Liver (tissue), 9 donors: ENCODE results near the gene NR6A1. TPM values are rescaled to one million over a fixed set of nuclear protein-coding genes. Genes with fewer than 3 reads are reported as not detected.

Source experiments
- DNase-seq: peaks from one replicate; pipeline ENCODE4 v3.0.0-alpha.2; 2017; ENCODE audit warnings: low spot score
- H3K27ac ChIP-seq, 2 donors: one replicate each; pipeline ENCODE4 v1.7.0; 2013; ENCODE audit warnings: inconsistent platforms in 2 of 2, low read length in 2 of 2, control low read depth in 1 of 2, low read depth in 1 of 2, mild to moderate bottlenecking in 1 of 2
- H3K27me3 ChIP-seq, 4 donors: one replicate each; pipeline versions ENCODE4 v1.6.1 to v1.7.0; 2013; ENCODE audit warnings: low read length in 3 of 4, inconsistent platforms in 1 of 4, mild to moderate bottlenecking in 1 of 4, moderate library complexity in 1 of 4; ENCODE audit not compliant: control insufficient read depth in 4 of 4, insufficient read depth in 4 of 4
- H3K36me3 ChIP-seq, 4 donors: one replicate each; pipeline versions ENCODE4 v1.6.1 to v1.7.0; 2013; ENCODE audit warnings: low read length in 3 of 4, mild to moderate bottlenecking in 3 of 4, low read depth in 1 of 4, moderate library complexity in 1 of 4; ENCODE audit not compliant: control insufficient read depth in 4 of 4, insufficient read depth in 3 of 4
- H3K4me1 ChIP-seq, 4 donors: one replicate each; pipeline versions ENCODE4 v1.6.1 to v1.7.0; 2013; ENCODE audit warnings: low read length in 3 of 4, mild to moderate bottlenecking in 3 of 4, moderate library complexity in 1 of 4; ENCODE audit not compliant: control insufficient read depth in 4 of 4, insufficient read depth in 4 of 4
- H3K4me3 ChIP-seq, 3 donors: one replicate each; pipeline versions ENCODE4 v1.6.1 to v1.7.0; 2013; ENCODE audit warnings: low read length in 3 of 3, control low read depth in 1 of 3, low read depth in 1 of 3, mild to moderate bottlenecking in 1 of 3
- H3K9ac ChIP-seq, 2 donors: one replicate each; pipeline ENCODE4 v1.7.0; 2013; ENCODE audit warnings: low read length in 2 of 2, mild to moderate bottlenecking in 2 of 2, moderate library complexity in 2 of 2, control low read depth in 1 of 2, low read depth in 1 of 2
- H3K9me3 ChIP-seq, 4 donors: one replicate each; pipeline versions ENCODE4 v1.6.1 to v1.7.0; 2013; ENCODE audit warnings: low read length in 3 of 4; ENCODE audit not compliant: control insufficient read depth in 4 of 4
- EGR1 ChIP-seq, 2 donors: IDR thresholded peaks; 2 replicates each; pipeline ENCODE4 v1.6.1; 2016 to 2018; ENCODE audit warnings: antibody characterized with exemption in 2 of 2, low read depth in 2 of 2
- FOXA1 ChIP-seq: IDR thresholded peaks from 2 replicates; pipeline ENCODE4 v1.6.1; 2016; ENCODE audit warnings: antibody characterized with exemption
- FOXA2 ChIP-seq: IDR thresholded peaks from 2 replicates; pipeline ENCODE4 v1.6.1; 2016; ENCODE audit warnings: antibody characterized with exemption
- GABPA ChIP-seq, 2 donors: IDR thresholded peaks in 1 of 2; conservative IDR thresholded peaks in 1 of 2; 2 replicates each; pipeline ENCODE4 v1.6.1; 2016; ENCODE audit warnings: antibody characterized with exemption in 2 of 2, mild to moderate bottlenecking in 1 of 2, moderate library complexity in 1 of 2
- HNF4A ChIP-seq, 2 donors: conservative IDR thresholded peaks; 2 replicates each; pipeline ENCODE4 v1.6.1; 2016; ENCODE audit warnings: antibody characterized with exemption in 2 of 2, mild to moderate bottlenecking in 2 of 2
- HNF4G ChIP-seq: IDR thresholded peaks from 2 replicates; pipeline ENCODE4 v1.6.1; 2016; ENCODE audit warnings: antibody characterized with exemption
- JUND ChIP-seq, 2 donors: IDR thresholded peaks; 2 replicates each; pipeline ENCODE4 v1.6.1; 2016; ENCODE audit warnings: antibody characterized with exemption in 2 of 2
- NR2F2 ChIP-seq: IDR thresholded peaks from 2 replicates; pipeline ENCODE4 v1.6.1; 2016; ENCODE audit warnings: antibody characterized with exemption
- RAD21 ChIP-seq, 2 donors: IDR thresholded peaks; 2 replicates each; pipeline ENCODE4 v1.6.1; 2016; ENCODE audit warnings: antibody characterized with exemption in 2 of 2, mild to moderate bottlenecking in 2 of 2
- RXRA ChIP-seq, 2 donors: IDR thresholded peaks; 2 replicates each; pipeline ENCODE4 v1.6.1; 2017 to 2018; ENCODE audit warnings: antibody characterized with exemption in 2 of 2, mild to moderate bottlenecking in 1 of 2
- SP1 ChIP-seq: IDR thresholded peaks from 2 replicates; pipeline ENCODE4 v1.6.1; 2018; ENCODE audit warnings: antibody characterized with exemption, mild to moderate bottlenecking
- TAF1 ChIP-seq: conservative IDR thresholded peaks from 2 replicates; pipeline ENCODE4 v1.6.1; 2016; ENCODE audit warnings: antibody characterized with exemption, mild to moderate bottlenecking
- YY1 ChIP-seq: IDR thresholded peaks from 2 replicates; pipeline ENCODE4 v1.6.1; 2016; ENCODE audit warnings: antibody characterized with exemption, mild to moderate bottlenecking
- WGBS: extraction: QIAGEN DNeasy Blood & Tissue Kit; methylation state at CpG from one replicate; pipeline ENCODE4 v1.1.7; 2013; 5-methylcytosine and 5-hydroxymethylcytosine counted together
- polyA plus RNA-seq, 2 donors: library from polyadenylated mRNA; stranded (reverse) in 1 of 2; unstranded in 1 of 2; fragments of 200-250 nt in 1 of 2; fragments of >200 nt in 1 of 2; fragmentation: Nextera tagmentation in 1 of 2; extraction: Ambion mirVana in 1 of 2; gene quantifications; one replicate each; pipeline versions ENCODE4 v1.2.1 to v1.2.3, GENCODE V29; 2013 to 2015
- total RNA-seq, 2 donors: library from RNA; depleted of rRNA; stranded (reverse); fragments of >200 nt; gene quantifications; one replicate each; pipeline ENCODE4 v1.2.3, GENCODE V29; 2014
- TF ChIP-seq, protein P1 (sequence below): IDR thresholded peaks from 2 replicates; pipeline ENCODE4 v1.6.1; 2016; ENCODE audit warnings: antibody characterized with exemption, mild to moderate bottlenecking
- TF ChIP-seq, protein P2 (sequence below): fragments of 150-350 bp; IDR thresholded peaks from 2 replicates; pipeline ENCODE4 v1.5.1; 2017; ENCODE audit warnings: improper control_type of control experiment, low read depth, low read length; ENCODE audit not compliant: missing input control
- TF ChIP-seq, protein P3 (sequence below): IDR thresholded peaks from 2 replicates; pipeline ENCODE4 v1.6.1; 2016; ENCODE audit warnings: antibody characterized with exemption
- TF ChIP-seq, protein P4 (sequence below): IDR thresholded peaks from 2 replicates; pipeline ENCODE4 v1.6.1; 2016; ENCODE audit warnings: antibody characterized with exemption
- TF ChIP-seq, protein P5 (sequence below): IDR thresholded peaks from 2 replicates; pipeline ENCODE4 v1.6.1; 2016; ENCODE audit warnings: antibody characterized with exemption
- donor health status: healthy.
- donor health status: healthy.
- donor health status: healthy.
- donor health status: healthy.
- donor health status: healthy.

The NR6A1 gene
- total and polyA plus RNA-seq, 4 donors = 0.72 to 6.1 (median 2.1) TPM

DNA sequence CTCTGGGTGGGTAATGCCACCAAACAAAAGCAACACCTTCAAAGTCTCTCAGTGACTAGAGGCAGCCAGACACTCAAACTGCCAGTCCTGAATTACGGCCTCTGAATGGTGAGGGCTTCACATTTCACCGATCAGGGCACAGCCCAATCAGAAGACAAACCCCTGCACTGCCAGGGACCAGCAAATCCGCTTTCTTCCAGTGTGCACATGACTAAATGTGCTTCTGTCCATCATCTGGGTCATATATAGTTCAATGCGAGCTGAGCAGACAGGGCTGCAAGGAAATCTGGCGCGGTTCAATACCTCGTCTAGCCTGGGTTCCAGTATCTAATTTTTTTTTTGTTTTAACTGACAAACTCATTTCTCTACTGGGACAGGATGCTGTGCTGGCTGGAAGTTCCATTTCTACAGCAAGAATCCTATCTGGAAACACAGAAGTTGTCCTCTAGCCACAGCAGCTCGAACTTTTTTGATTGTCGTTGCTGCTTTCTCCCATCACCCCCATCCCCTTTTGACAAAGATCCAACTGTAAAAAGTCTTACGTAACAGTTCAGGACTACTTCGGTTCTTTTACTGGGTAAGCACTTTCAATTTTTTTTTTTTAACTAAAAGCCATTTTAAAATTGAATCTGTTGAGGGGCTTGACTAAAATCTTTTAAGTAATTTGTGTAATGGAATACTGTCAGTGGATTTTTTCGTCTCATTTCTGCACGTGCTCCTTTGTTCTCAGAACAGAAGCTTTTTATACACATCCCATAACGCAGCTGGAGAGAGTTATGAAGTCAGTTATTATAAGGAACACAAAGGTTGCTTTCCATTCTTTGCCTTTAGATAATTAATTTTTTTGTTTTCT, 112.7 kb downstream of the NR6A1 start:
- no peaks in the 10 kb centered on the region for H3K9me3 ChIP-seq
- peaks cover 0 to 25% (median 7%) of the 10 kb centered on the region in 4 donors for H3K4me1 ChIP-seq
- 4% methylated on average over 14 of the region's 14 CpGs for WGBS
- peak; percentile 3 for TF ChIP-seq FOXA2
- TF ChIP-seq RAD21 (IDR thresholded peaks at IDR 0.05) = peak in 1 of 2 donors; percentile 46
- TF ChIP-seq TAF1 = peak; percentile 84
- TF ChIP-seq YY1 = peak; percentile 60
- TF ChIP-seq, protein P1, sequence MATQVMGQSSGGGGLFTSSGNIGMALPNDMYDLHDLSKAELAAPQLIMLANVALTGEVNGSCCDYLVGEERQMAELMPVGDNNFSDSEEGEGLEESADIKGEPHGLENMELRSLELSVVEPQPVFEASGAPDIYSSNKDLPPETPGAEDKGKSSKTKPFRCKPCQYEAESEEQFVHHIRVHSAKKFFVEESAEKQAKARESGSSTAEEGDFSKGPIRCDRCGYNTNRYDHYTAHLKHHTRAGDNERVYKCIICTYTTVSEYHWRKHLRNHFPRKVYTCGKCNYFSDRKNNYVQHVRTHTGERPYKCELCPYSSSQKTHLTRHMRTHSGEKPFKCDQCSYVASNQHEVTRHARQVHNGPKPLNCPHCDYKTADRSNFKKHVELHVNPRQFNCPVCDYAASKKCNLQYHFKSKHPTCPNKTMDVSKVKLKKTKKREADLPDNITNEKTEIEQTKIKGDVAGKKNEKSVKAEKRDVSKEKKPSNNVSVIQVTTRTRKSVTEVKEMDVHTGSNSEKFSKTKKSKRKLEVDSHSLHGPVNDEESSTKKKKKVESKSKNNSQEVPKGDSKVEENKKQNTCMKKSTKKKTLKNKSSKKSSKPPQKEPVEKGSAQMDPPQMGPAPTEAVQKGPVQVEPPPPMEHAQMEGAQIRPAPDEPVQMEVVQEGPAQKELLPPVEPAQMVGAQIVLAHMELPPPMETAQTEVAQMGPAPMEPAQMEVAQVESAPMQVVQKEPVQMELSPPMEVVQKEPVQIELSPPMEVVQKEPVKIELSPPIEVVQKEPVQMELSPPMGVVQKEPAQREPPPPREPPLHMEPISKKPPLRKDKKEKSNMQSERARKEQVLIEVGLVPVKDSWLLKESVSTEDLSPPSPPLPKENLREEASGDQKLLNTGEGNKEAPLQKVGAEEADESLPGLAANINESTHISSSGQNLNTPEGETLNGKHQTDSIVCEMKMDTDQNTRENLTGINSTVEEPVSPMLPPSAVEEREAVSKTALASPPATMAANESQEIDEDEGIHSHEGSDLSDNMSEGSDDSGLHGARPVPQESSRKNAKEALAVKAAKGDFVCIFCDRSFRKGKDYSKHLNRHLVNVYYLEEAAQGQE = no peak
- TF ChIP-seq EGR1 (IDR thresholded peaks at IDR 0.05; ENCODE audit: low read depth in 2 of 2) = no peak
- no peak for TF ChIP-seq GABPA (IDR thresholded peaks at IDR 0.05 in 1 of 2, conservative IDR thresholded peaks at IDR 0.05 in 1 of 2)
- no peak for TF ChIP-seq JUND (IDR thresholded peaks at IDR 0.05)
- TF ChIP-seq HNF4A (conservative IDR thresholded peaks at IDR 0.05) = peak in 1 of 2 donors; percentile 19
- peak; percentile 66 to 79 for TF ChIP-seq RXRA (IDR thresholded peaks at IDR 0.05)
- TF ChIP-seq SP1 = peak; percentile 69
- no peak for TF ChIP-seq NR2F2
- TF ChIP-seq HNF4G = no peak
- H3K27ac ChIP-seq = peak overlapping the region; percentile 87
- H3K4me3 ChIP-seq = peak overlapping the region; percentile 61 to 80 (median 76)
- H3K27me3 ChIP-seq = no peaks in the 10 kb centered on the region
- DNase-seq = peak; percentile 61
- peak overlapping the region; percentile 62 to 83 for H3K9ac ChIP-seq
- no peaks in the 10 kb centered on the region for H3K36me3 ChIP-seq

DNA sequence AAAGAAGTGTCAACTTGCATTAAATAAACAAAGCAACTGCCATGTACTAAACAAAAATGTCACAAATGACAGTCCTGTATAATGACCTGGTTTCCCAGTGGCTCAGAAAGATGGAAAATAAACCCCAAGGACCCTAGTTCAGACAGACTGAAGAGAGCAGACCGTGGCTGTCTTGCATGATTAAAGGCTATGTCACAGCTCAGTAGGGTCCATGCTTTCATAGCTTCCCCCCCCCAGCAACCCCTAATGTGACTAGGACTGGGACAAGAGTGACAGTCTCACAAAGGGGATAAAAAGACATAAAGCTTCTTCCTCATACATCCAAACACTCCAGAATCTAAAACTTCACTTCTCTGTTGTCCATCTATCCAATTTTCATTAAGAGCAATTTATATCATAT, 113.6 kb downstream of the NR6A1 start:
- Histone ChIP-seq H3K4me1 (peaks cover 0 to 25% (median 7%) of the 10 kb centered on the region in 4 donors), H3K36me3 (no peaks in the 10 kb centered on the region), H3K4me3 (no peak overlapping the region), H3K9ac (no peak overlapping the region), H3K9me3 (no peaks in the 10 kb centered on the region), H3K27ac (no peak overlapping the region), H3K27me3 (no peaks in the 10 kb centered on the region)
- no peak for DNase-seq
- TF ChIP-seq, protein P2, sequence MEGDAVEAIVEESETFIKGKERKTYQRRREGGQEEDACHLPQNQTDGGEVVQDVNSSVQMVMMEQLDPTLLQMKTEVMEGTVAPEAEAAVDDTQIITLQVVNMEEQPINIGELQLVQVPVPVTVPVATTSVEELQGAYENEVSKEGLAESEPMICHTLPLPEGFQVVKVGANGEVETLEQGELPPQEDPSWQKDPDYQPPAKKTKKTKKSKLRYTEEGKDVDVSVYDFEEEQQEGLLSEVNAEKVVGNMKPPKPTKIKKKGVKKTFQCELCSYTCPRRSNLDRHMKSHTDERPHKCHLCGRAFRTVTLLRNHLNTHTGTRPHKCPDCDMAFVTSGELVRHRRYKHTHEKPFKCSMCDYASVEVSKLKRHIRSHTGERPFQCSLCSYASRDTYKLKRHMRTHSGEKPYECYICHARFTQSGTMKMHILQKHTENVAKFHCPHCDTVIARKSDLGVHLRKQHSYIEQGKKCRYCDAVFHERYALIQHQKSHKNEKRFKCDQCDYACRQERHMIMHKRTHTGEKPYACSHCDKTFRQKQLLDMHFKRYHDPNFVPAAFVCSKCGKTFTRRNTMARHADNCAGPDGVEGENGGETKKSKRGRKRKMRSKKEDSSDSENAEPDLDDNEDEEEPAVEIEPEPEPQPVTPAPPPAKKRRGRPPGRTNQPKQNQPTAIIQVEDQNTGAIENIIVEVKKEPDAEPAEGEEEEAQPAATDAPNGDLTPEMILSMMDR = no peak
- TF ChIP-seq, protein P3, sequence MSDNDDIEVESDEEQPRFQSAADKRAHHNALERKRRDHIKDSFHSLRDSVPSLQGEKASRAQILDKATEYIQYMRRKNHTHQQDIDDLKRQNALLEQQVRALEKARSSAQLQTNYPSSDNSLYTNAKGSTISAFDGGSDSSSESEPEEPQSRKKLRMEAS = no peak
- TF ChIP-seq EGR1 (IDR thresholded peaks at IDR 0.05; ENCODE audit: low read depth in 2 of 2) (no peak), FOXA1 (no peak), JUND (IDR thresholded peaks at IDR 0.05) (no peak), RAD21 (IDR thresholded peaks at IDR 0.05) (no peak), FOXA2 (no peak), GABPA (IDR thresholded peaks at IDR 0.05 in 1 of 2, conservative IDR thresholded peaks at IDR 0.05 in 1 of 2) (no peak), YY1 (no peak), TAF1 (no peak), SP1 (no peak), RXRA (IDR thresholded peaks at IDR 0.05) (no peak), HNF4A (conservative IDR thresholded peaks at IDR 0.05) (no peak), NR2F2 (no peak)
- TF ChIP-seq, protein P4, sequence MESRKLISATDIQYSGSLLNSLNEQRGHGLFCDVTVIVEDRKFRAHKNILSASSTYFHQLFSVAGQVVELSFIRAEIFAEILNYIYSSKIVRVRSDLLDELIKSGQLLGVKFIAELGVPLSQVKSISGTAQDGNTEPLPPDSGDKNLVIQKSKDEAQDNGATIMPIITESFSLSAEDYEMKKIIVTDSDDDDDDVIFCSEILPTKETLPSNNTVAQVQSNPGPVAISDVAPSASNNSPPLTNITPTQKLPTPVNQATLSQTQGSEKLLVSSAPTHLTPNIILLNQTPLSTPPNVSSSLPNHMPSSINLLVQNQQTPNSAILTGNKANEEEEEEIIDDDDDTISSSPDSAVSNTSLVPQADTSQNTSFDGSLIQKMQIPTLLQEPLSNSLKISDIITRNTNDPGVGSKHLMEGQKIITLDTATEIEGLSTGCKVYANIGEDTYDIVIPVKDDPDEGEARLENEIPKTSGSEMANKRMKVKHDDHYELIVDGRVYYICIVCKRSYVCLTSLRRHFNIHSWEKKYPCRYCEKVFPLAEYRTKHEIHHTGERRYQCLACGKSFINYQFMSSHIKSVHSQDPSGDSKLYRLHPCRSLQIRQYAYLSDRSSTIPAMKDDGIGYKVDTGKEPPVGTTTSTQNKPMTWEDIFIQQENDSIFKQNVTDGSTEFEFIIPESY = no peak
- TF ChIP-seq, protein P5, sequence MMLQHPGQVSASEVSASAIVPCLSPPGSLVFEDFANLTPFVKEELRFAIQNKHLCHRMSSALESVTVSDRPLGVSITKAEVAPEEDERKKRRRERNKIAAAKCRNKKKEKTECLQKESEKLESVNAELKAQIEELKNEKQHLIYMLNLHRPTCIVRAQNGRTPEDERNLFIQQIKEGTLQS = no peak
- TF ChIP-seq, protein P1 = no peak
- WGBS = 87% methylated on average over 1 of the region's 1 CpG
